MCF 10A (cell line): ENCODE results near the gene PNPLA2. TPM values are rescaled to one million over a fixed set of nuclear protein-coding genes. Genes with fewer than 3 reads are reported as not detected.

Source experiments
- BruUV-seq: library from RNA; stranded (reverse); fragments of 400-500 nt; replicated peaks from 2 replicates; lab custom pipeline; 2021; lab: Mats Ljungman, UMichigan
- CTCF ChIA-PET: fragments of 300-600 bp; sonication (Branson Sonifier 250); formaldehyde crosslinking; extraction: SDS; loops from one replicate; lab custom pipeline; 2021; ENCODE audit warnings: antibody characterized with exemption, inconsistent platforms; lab: Yijun Ruan, JAX
- POLR2A ChIA-PET: fragments of 300-600, 350-650 bp; sonication (Branson Sonifier 250); formaldehyde crosslinking; extraction: SDS; loops from one replicate; lab custom pipeline; 2020; ENCODE audit warnings: antibody characterized with exemption, inconsistent platforms; lab: Yijun Ruan, JAX
- DNase-seq: peaks from one replicate; pipeline ENCODE4 v3.0.0-alpha.2; 2018; ENCODE audit not compliant: unreplicated experiment
- H3K27ac Mint-ChIP-seq: one replicate; pipeline ENCODE4 v1.8.0; 2022; ENCODE audit warnings: mild to moderate bottlenecking, low read depth, mixed read lengths; ENCODE audit not compliant: unreplicated experiment
- H3K27me3 Mint-ChIP-seq: one replicate; pipeline ENCODE4 v1.8.0; 2022; ENCODE audit warnings: mixed read lengths; ENCODE audit not compliant: insufficient read depth, unreplicated experiment
- H3K36me3 Mint-ChIP-seq: one replicate; pipeline ENCODE4 v1.8.0; 2022; ENCODE audit warnings: mild to moderate bottlenecking, moderate library complexity, mixed read lengths; ENCODE audit not compliant: insufficient read depth, unreplicated experiment
- H3K4me1 Mint-ChIP-seq: one replicate; pipeline ENCODE4 v1.8.0; 2022; ENCODE audit warnings: mixed read lengths; ENCODE audit not compliant: insufficient read depth, unreplicated experiment
- H3K4me3 Mint-ChIP-seq: one replicate; pipeline ENCODE4 v1.8.0; 2022; ENCODE audit warnings: mild to moderate bottlenecking, moderate library complexity, mixed read lengths; ENCODE audit not compliant: unreplicated experiment
- H3K9me3 Mint-ChIP-seq: one replicate; pipeline ENCODE4 v1.8.0; 2022; ENCODE audit warnings: mixed read lengths; ENCODE audit not compliant: unreplicated experiment
- CTCF ChIP-seq: fragments of 200-600 bp; IDR thresholded peaks from one replicate; pipeline ENCODE4 v1.8.0; 2022; ENCODE audit warnings: antibody characterized with exemption, mild to moderate bottlenecking; ENCODE audit not compliant: unreplicated experiment
- intact Hi-C: fragments of 100-400 bp; cut with micrococcal nuclease; formaldehyde crosslinking; loops from 2 replicates; pipeline ENCODE4 v1.14.1; 2022
- total RNA-seq: library from RNA; stranded (reverse); gene quantifications from 2 replicates; pipeline ENCODE4 v1.2.3, GENCODE V29; 2022

PNPLA2 gene
- total RNA-seq, 1 experiment from 2014 or later = 112 TPM

GRCh38 chr11:804599-804964 lies 14.1 kb upstream of the PNPLA2 start:
- intact Hi-C loops = no loop called here
- Mint-ChIP-seq H3K27me3 (no peaks in the 10 kb centered on the region), H3K27ac (no peak overlapping the region), H3K9me3 (no peaks in the 10 kb centered on the region), H3K4me3 (peak overlapping the region; percentile 75), H3K36me3 (peaks cover 26% of the 10 kb centered on the region), H3K4me1 (peaks cover 6% of the 10 kb centered on the region)
- TF ChIP-seq CTCF = no peak
- CTCF ChIA-PET = interaction anchor here (0.9 kb wide), 1 partner anchor 20 kb away, joined by 4 read pairs; no protein-coding TSS in a partner anchor
- POLR2A ChIA-PET = interaction anchor here (0.5 to 8.3 kb wide), 15 partner anchors 8 to 227 kb away, joined by 3 to 149 read pairs (median 5); partner anchors contain the start of gene PNPLA2
- DNase-seq = no peak
- BruUV-seq = no TSS peak

GRCh38 chr11:808427-809286 lies 10.1 kb upstream of the PNPLA2 start:
- TF ChIP-seq CTCF = no peak
- POLR2A ChIA-PET = interaction anchor here (0.7 to 8.3 kb wide), 22 partner anchors 8 to 599 kb away, joined by 3 to 149 read pairs (median 6); partner anchors contain the start of genes AP2A2, CD151, CEND1 and DEAF1
- Mint-ChIP-seq H3K27me3 (no peaks in the 10 kb centered on the region), H3K4me3 (peak overlapping the region; percentile 95), H3K27ac (peak overlapping the region; percentile 97), H3K9me3 (no peaks in the 10 kb centered on the region), H3K36me3 (peaks cover 56% of the 10 kb centered on the region), H3K4me1 (peaks cover 12% of the 10 kb centered on the region)
- CTCF ChIA-PET = interaction anchor here (0.7 to 0.8 kb wide), 2 partner anchors 44 to 110 kb away, joined by 3 to 4 read pairs; no protein-coding TSS in a partner anchor
- intact Hi-C loops = loop anchor here (5.0 kb wide), 1 partner anchor 34 kb away; the partner anchor contains the start of genes POLR2L and TSPAN4
- no peak for DNase-seq
- BruUV-seq = TSS peak; percentile 73

- peaks cover 12% of the 10 kb centered on the region for H3K4me1 Mint-ChIP-seq
- H3K27me3 Mint-ChIP-seq = no peaks in the 10 kb centered on the region
- ChIA-PET CTCF (interaction anchor here (0.7 kb wide), 1 partner anchor 32 kb away, joined by 3 read pairs; no protein-coding TSS in a partner anchor), POLR2A (interaction anchor here (0.5 to 8.3 kb wide), 25 partner anchors 9 to 600 kb away, joined by 3 to 149 read pairs (median 4); partner anchors contain the start of genes AP2A2, CD151, CEND1 and GATD1)
- peak; percentile 97 for DNase-seq
- intact Hi-C loops = loop anchor here (5.0 kb wide), 1 partner anchor 33 kb away; the partner anchor contains the start of genes POLR2L and TSPAN4
- H3K9me3 Mint-ChIP-seq = no peaks in the 10 kb centered on the region
- peak within 1 kb of the TSS; percentile 95 for H3K4me3 Mint-ChIP-seq
- TF ChIP-seq CTCF = no peak
- H3K36me3 Mint-ChIP-seq = peaks cover 51% of the 10 kb centered on the region
- peak within 1 kb of the TSS; percentile 97 for H3K27ac Mint-ChIP-seq
- no TSS peak for BruUV-seq
Observed at GRCh38 chr11:809287-810039, 9.3 kb upstream of the PNPLA2 start, which contains the start of gene RPLP2. Gene RPLP2, plus strand, starts transcription at chr11:809967. Its CDS starts 268 bp downstream, at chr11:810235.
